H1 (cell line): Measurements from ENCODE around the gene ABCA2. TPM values are rescaled to one million over a fixed set of nuclear protein-coding genes. Genes with fewer than 3 reads are reported as not detected.

Source experiments
- CTCF ChIA-PET: fragments of 300-600 bp; sonication (Branson Sonifier 250); formaldehyde crosslinking; loops from one replicate; lab custom pipeline; 2021; ENCODE audit not compliant: partially characterized antibody; lab: Charles Lee
- POLR2A ChIA-PET: fragments of 300-600 bp; sonication (Branson Sonifier 250); formaldehyde crosslinking; loops from one replicate; lab custom pipeline; 2021; ENCODE audit warnings: inconsistent platforms; ENCODE audit not compliant: partially characterized antibody; lab: Charles Lee
- DNase-seq, 2 experiments: peaks; one replicate each; pipeline versions ENCODE4 v3.0.0 to v3.0.0-alpha.2; 2010 to 2022; ENCODE audit warnings: low spot score in 2 of 2, low read depth in 1 of 2, mixed read lengths in 1 of 2
- FAIRE-seq: peaks from 2 replicates; lab custom pipeline; 2011; peaks lifted over from hg19 to GRCh38; lab: Jason Lieb, UNC
- H2AFZ ChIP-seq: 2 replicates; pipeline ENCODE4 v1.8.1; 2012; ENCODE audit warnings: low read length, inconsistent platforms
- H2AK5ac ChIP-seq: 2 replicates; pipeline ENCODE4 v1.6.1; 2013; ENCODE audit warnings: low read depth, low read length
- H2BK120ac ChIP-seq: replicated peaks from 2 replicates; pipeline ENCODE3; 2013; ENCODE audit warnings: low read depth, low read length, inconsistent platforms
- H2BK12ac ChIP-seq: 2 replicates; pipeline ENCODE4 v1.6.1; 2013; ENCODE audit warnings: low read depth, low read length
- H2BK15ac ChIP-seq: 2 replicates; pipeline ENCODE4 v1.6.1; 2013; ENCODE audit warnings: low read length
- H2BK20ac ChIP-seq: 2 replicates; pipeline ENCODE4 v1.6.1; 2013; ENCODE audit warnings: low read length
- H2BK5ac ChIP-seq: 2 replicates; pipeline ENCODE4 v1.6.1; 2013; ENCODE audit warnings: low read depth, low read length
- H3K14ac ChIP-seq: 2 replicates; pipeline ENCODE4 v1.6.1; 2013; ENCODE audit warnings: inconsistent platforms; ENCODE audit not compliant: insufficient read length
- H3K18ac ChIP-seq: 2 replicates; pipeline ENCODE4 v1.6.1; 2013; ENCODE audit warnings: low read length; ENCODE audit errors: extremely low read depth
- H3K23ac ChIP-seq: 2 replicates; pipeline ENCODE4 v1.6.1; 2013; ENCODE audit warnings: inconsistent platforms; ENCODE audit not compliant: insufficient read length
- H3K23me2 ChIP-seq: 2 replicates; pipeline ENCODE4 v1.6.1; 2013; ENCODE audit warnings: low read depth, low read length
- H3K27ac ChIP-seq: 2 replicates; pipeline ENCODE4 v1.6.1; 2011; ENCODE audit warnings: low read depth, low read length, inconsistent platforms
- H3K27me3 ChIP-seq, 4 experiments: replicated peaks in 1 of 4; 1 replicate in 1 of 4; 2 replicates in 3 of 4; pipeline versions ENCODE4 v1.6.1 to v1.8.1; 2011 to 2013; ENCODE audit warnings: low read length in 3 of 4, mild to moderate bottlenecking in 3 of 4, inconsistent platforms in 2 of 4, mixed read lengths in 2 of 4, moderate library complexity in 1 of 4; ENCODE audit not compliant: control insufficient read depth in 3 of 4, insufficient read depth in 3 of 4; ENCODE audit errors: extremely low read depth in 1 of 4
- H3K36me3 ChIP-seq, 4 experiments: 2 replicates each; pipeline versions ENCODE4 v1.6.1 to v1.8.1; 2011 to 2013; ENCODE audit warnings: mild to moderate bottlenecking in 4 of 4, low read length in 3 of 4, moderate library complexity in 2 of 4, control low read depth in 1 of 4, inconsistent platforms in 1 of 4; ENCODE audit not compliant: insufficient read depth in 4 of 4, control insufficient read depth in 2 of 4
- H3K4ac ChIP-seq: replicated peaks from 2 replicates; pipeline ENCODE3; 2013; ENCODE audit warnings: low read length, low read depth, mixed read lengths, inconsistent platforms; ENCODE audit not compliant: insufficient read length
- H3K4me1 ChIP-seq, 4 experiments: replicated peaks in 1 of 4; 1 replicate in 1 of 4; 2 replicates in 3 of 4; pipeline versions ENCODE4 v1.6.1 to v1.8.1; 2011 to 2013; ENCODE audit warnings: low read length in 3 of 4, inconsistent platforms in 2 of 4, mixed read lengths in 1 of 4; ENCODE audit not compliant: insufficient read depth in 4 of 4, control insufficient read depth in 3 of 4
- H3K4me2 ChIP-seq, 2 experiments: 2 replicates each; pipeline versions ENCODE4 v1.6.1 to v1.8.1; 2011 to 2013; ENCODE audit warnings: low read depth in 2 of 2, low read length in 2 of 2, control low read depth in 1 of 2, inconsistent platforms in 1 of 2, mild to moderate bottlenecking in 1 of 2; ENCODE audit not compliant: insufficient read depth in 1 of 2
- H3K4me3 ChIP-seq, 4 experiments: fragments of 200-600, 300-600 bp in 1 of 4; sonication (generic), shearing (Covaris generic), sonication (Bioruptor Twin) in 1 of 4; 2 replicates each; pipeline versions ENCODE4 v1.5.1 to v1.8.1; 2011 to 2016; ENCODE audit warnings: low read length in 4 of 4, low read depth in 3 of 4, control low read depth in 2 of 4, inconsistent platforms in 2 of 4, mild to moderate bottlenecking in 2 of 4, mixed read lengths in 1 of 4, moderate library complexity in 1 of 4; ENCODE audit not compliant: insufficient read depth in 2 of 4; ENCODE audit errors: extremely low read depth in 1 of 4
- H3K56ac ChIP-seq: replicated peaks from 2 replicates; pipeline ENCODE3; 2013; ENCODE audit warnings: low read depth, mild to moderate bottlenecking, mixed read lengths, low read length, inconsistent platforms; ENCODE audit not compliant: insufficient read length
- H3K79me1 ChIP-seq: 2 replicates; pipeline ENCODE4 v1.6.1; 2013; ENCODE audit warnings: low read depth, low read length, control low read depth
- H3K79me2 ChIP-seq, 2 experiments: 2 replicates each; pipeline versions ENCODE4 v1.6.1 to v1.8.1; 2012 to 2013; ENCODE audit warnings: low read length in 2 of 2, mild to moderate bottlenecking in 2 of 2, inconsistent platforms in 1 of 2; ENCODE audit not compliant: insufficient read depth in 2 of 2, control insufficient read depth in 1 of 2
- H3K9ac ChIP-seq, 4 experiments: replicated peaks in 1 of 4; 1 replicate in 1 of 4; 2 replicates in 3 of 4; pipeline versions ENCODE4 v1.6.1 to v1.8.1; 2011 to 2013; ENCODE audit warnings: low read depth in 3 of 4, low read length in 3 of 4, control low read depth in 2 of 4, mild to moderate bottlenecking in 2 of 4, moderate library complexity in 2 of 4, inconsistent platforms in 1 of 4; ENCODE audit errors: extremely low read depth in 1 of 4
- H3K9me3 ChIP-seq, 2 experiments: 2 replicates each; pipeline versions ENCODE4 v1.6.1 to v1.8.1; 2012 to 2013; ENCODE audit warnings: mild to moderate bottlenecking in 2 of 2, moderate library complexity in 2 of 2, control low read depth in 1 of 2, inconsistent platforms in 1 of 2, low read depth in 1 of 2, low read length in 1 of 2, mixed read lengths in 1 of 2; ENCODE audit not compliant: insufficient read depth in 2 of 2
- H4K20me1 ChIP-seq, 2 experiments: replicated peaks in 1 of 2; 2 replicates each; pipeline versions ENCODE3 to v1.8.1; 2011 to 2013; ENCODE audit warnings: inconsistent platforms in 2 of 2, low read length in 2 of 2, mild to moderate bottlenecking in 1 of 2; ENCODE audit not compliant: insufficient read depth in 2 of 2, control insufficient read depth in 1 of 2
- H4K5ac ChIP-seq: 2 replicates; pipeline ENCODE4 v1.6.1; 2013; ENCODE audit warnings: low read length, low read depth, mixed read lengths, inconsistent platforms; ENCODE audit not compliant: insufficient read length
- H4K8ac ChIP-seq: 2 replicates; pipeline ENCODE4 v1.8.0; 2013; ENCODE audit warnings: mild to moderate bottlenecking, moderate library complexity, low read length, inconsistent platforms; ENCODE audit not compliant: insufficient read depth; ENCODE audit errors: extremely low read depth
- H4K91ac ChIP-seq: replicated peaks from 2 replicates; pipeline ENCODE3; 2013; ENCODE audit warnings: low read length, mixed read lengths, inconsistent platforms; ENCODE audit not compliant: insufficient read length
- CBX8 ChIP-seq: fragments of 300-800, 300-1000 bp; sonication (generic); IDR thresholded peaks from 2 replicates; pipeline ENCODE4 v1.7.1; 2016; ENCODE audit warnings: low read depth, low read length, borderline replicate concordance
- E2F6 ChIP-seq: IDR thresholded peaks from 2 replicates; pipeline ENCODE4 v1.6.1; 2012; ENCODE audit warnings: inconsistent platforms
- EGR1 ChIP-seq: IDR thresholded peaks from 2 replicates; pipeline ENCODE4 v1.6.1; 2011; ENCODE audit warnings: low read depth, low read length, borderline replicate concordance
- HDAC6 ChIP-seq: IDR thresholded peaks from one replicate; pipeline ENCODE4 v1.7.1; 2012; ENCODE audit warnings: low read depth, mild to moderate bottlenecking, inconsistent platforms, low read length, moderate library complexity
- WGBS, 2 experiments: shearing (Covaris generic) in 1 of 2; methylation state at CpG; one replicate each; pipeline versions ENCODE4 v1.1.6 to v1.1.7; 2013 to 2015; ENCODE audit warnings: low lambda C conversion rate in 2 of 2, mixed read lengths in 2 of 2, inconsistent platforms in 1 of 2, low coverage in 1 of 2, missing lambda C conversion rate in 1 of 2; ENCODE audit not compliant: insufficient replicate concordance in 2 of 2, insufficient coverage in 1 of 2, insufficient read length in 1 of 2; ENCODE audit errors: extremely low coverage in 1 of 2, missing lambda C conversion rate in 1 of 2; 5-methylcytosine and 5-hydroxymethylcytosine counted together
- polyA plus RNA-seq, 7 experiments: library from polyadenylated mRNA; depleted of rRNA in 3 of 7; stranded (reverse) in 5 of 7; unstranded in 2 of 7; fragments of >200 nt in 5 of 7; fragments of 200-250 nt in 2 of 7; gene quantifications; 1 replicate in 5 of 7; 2 replicates in 1 of 7; 4 replicates in 1 of 7; pipeline versions ENCODE4 v1.2.1 to v1.2.3, GENCODE V29; 2011 to 2013; ENCODE audit warnings: missing spikeins in 2 of 7, mixed read lengths in 2 of 7
- total RNA-seq: library from RNA; stranded (reverse); fragmentation: NEBNext Ultra II Directional; extraction: Animal tissue kit (Norgen Biotek cat#: 25700); gene quantifications from 2 replicates; pipeline ENCODE4 v1.2.1, GENCODE V29; 2021
- TF ChIP-seq, protein P1 (sequence below): IDR thresholded peaks from 2 replicates; pipeline ENCODE4 v1.6.1; 2011; ENCODE audit warnings: low read length, improper control_type of control experiment
- TF ChIP-seq, protein P2 (sequence below), 3 experiments: IDR thresholded peaks; 1 replicate in 2 of 3; 2 replicates in 1 of 3; pipeline versions ENCODE4 v1.5.1 to v1.6.1; 2011; ENCODE audit warnings: low read length in 3 of 3, mild to moderate bottlenecking in 3 of 3, inconsistent platforms in 2 of 3, low read depth in 1 of 3, moderate library complexity in 1 of 3; ENCODE audit not compliant: insufficient read depth in 1 of 3; ENCODE audit errors: control extremely low read depth in 1 of 3

The ABCA2 gene
- total and polyA plus RNA-seq, 2 of the 8 experiments (the other 6 are each of a cell fraction or from before 2014, with no cell fraction given) = 12.5 to 14.3 TPM

- Histone ChIP-seq H2AFZ (no peak overlapping the region), H3K4me3 (no peak overlapping the region), H2AK5ac (no peak overlapping the region), H3K9me3 (peaks cover 0 to 2% of the 10 kb centered on the region in 2 experiments; a peak in 1 of 4 replicates), H3K27me3 (peaks cover 0 to 9% (median 5%) of the 10 kb centered on the region in 4 experiments; a peak in 5 of 7 replicates), H2BK20ac (no peak overlapping the region), H2BK15ac (peak overlapping the region; percentile 61; the same call in 1 of the 2 replicates), H3K79me2 (no peaks in the 10 kb centered on the region), H2BK5ac (peak overlapping the region; percentile 61; the same call in 1 of the 2 replicates), H3K36me3 (peaks cover 0 to 2% (median 0%) of the 10 kb centered on the region in 4 experiments; a peak in 1 of 8 replicates), H4K5ac (no peak overlapping the region), H2BK120ac (no peak overlapping the region), H3K4ac (no peak overlapping the region), H3K18ac (peak overlapping the region; percentile 48; the same call in 1 of the 2 replicates), H3K4me1 (peaks cover 0 to 9% (median 4%) of the 10 kb centered on the region in 4 experiments; a peak in 4 of 7 replicates), H3K56ac (no peak overlapping the region), H3K23me2 (no peaks in the 10 kb centered on the region), H3K79me1 (no peaks in the 10 kb centered on the region), H4K20me1 (peaks cover 0 to 8% of the 10 kb centered on the region in 2 experiments), H3K23ac (no peak overlapping the region), H3K14ac (no peak overlapping the region), H4K8ac (no peak overlapping the region; the same call in 1 of the 2 replicates), H4K91ac (no peak overlapping the region), H2BK12ac (0 out of 2 replicates have a peak overlapping the region, but pooled peaks have one; percentile 60), H3K27ac (no peak overlapping the region), H3K4me2 (no peak overlapping the region), H3K9ac (no peak overlapping the region)
- CTCF ChIA-PET = interaction anchor here (0.7 to 7.2 kb wide), 15 partner anchors 8 to 234 kb away, joined by 3 to 54 read pairs (median 4); partner anchors contain the start of genes ABCA2, FUT7, LCNL1 and PAXX
- DNase-seq (peak; percentile 90 to 95), FAIRE-seq (no peak)
- 57% methylated on average over 19 of the region's 30 CpGs; no CpG with 5 or more reads in 1 of the 2 experiments for WGBS, 2 experiments
- POLR2A ChIA-PET = interaction anchor here (0.9 to 1.1 kb wide), 2 partner anchors 29 to 222 kb away, joined by 4 read pairs; no protein-coding TSS in a partner anchor
- TF ChIP-seq EGR1 (no peak), HDAC6 (no peak), CBX8 (no peak), E2F6 (no peak)
- TF ChIP-seq, protein P1, sequence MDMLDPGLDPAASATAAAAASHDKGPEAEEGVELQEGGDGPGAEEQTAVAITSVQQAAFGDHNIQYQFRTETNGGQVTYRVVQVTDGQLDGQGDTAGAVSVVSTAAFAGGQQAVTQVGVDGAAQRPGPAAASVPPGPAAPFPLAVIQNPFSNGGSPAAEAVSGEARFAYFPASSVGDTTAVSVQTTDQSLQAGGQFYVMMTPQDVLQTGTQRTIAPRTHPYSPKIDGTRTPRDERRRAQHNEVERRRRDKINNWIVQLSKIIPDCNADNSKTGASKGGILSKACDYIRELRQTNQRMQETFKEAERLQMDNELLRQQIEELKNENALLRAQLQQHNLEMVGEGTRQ = no peak
- TF ChIP-seq, protein P2, sequence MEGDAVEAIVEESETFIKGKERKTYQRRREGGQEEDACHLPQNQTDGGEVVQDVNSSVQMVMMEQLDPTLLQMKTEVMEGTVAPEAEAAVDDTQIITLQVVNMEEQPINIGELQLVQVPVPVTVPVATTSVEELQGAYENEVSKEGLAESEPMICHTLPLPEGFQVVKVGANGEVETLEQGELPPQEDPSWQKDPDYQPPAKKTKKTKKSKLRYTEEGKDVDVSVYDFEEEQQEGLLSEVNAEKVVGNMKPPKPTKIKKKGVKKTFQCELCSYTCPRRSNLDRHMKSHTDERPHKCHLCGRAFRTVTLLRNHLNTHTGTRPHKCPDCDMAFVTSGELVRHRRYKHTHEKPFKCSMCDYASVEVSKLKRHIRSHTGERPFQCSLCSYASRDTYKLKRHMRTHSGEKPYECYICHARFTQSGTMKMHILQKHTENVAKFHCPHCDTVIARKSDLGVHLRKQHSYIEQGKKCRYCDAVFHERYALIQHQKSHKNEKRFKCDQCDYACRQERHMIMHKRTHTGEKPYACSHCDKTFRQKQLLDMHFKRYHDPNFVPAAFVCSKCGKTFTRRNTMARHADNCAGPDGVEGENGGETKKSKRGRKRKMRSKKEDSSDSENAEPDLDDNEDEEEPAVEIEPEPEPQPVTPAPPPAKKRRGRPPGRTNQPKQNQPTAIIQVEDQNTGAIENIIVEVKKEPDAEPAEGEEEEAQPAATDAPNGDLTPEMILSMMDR (IDR thresholded peaks at IDR 0.05; ENCODE audit: control extremely low read depth in 1 of 3, insufficient read depth in 1 of 3, low read depth in 1 of 3, low read length in 3 of 3) = no peak
These were observed 5.9 kb downstream of the ABCA2 start for GRCh38 chr9:137021979-137022661.
